ENCODE results near the gene PAPLN. TPM values are rescaled to one million over a fixed set of nuclear protein-coding genes. Genes with fewer than 3 reads are reported as not detected.

Gene PAPLN
- total and polyA plus RNA-seq, 4 donors = 0.68 to 2.8 (median 1.3) TPM

DNA sequence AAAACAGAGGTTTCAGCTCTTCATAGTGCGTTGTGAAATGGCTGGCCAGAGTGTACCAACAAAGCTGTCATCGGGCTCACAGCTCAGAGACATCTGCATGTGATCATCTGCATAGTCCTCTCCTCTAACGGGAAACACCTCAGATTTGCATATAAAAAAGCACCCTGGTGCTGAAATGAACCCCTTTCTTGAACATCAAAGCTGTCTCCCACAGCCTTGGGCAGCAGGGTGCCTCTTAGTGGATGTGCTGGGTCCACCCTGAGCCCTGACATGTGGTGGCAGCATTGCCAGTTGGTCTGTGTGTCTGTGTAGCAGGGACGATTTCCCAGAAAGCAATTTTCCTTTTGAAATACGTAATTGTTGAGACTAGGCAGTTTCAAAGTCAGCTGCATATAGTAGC lies 14.3 kb upstream of the PAPLN start:
- Histone ChIP-seq H3K9me3 (ENCODE audit: control insufficient read depth in 4 of 4, low read length in 3 of 4) (no peaks in the 10 kb centered on the region), H3K4me1 (ENCODE audit: control insufficient read depth in 4 of 4, insufficient read depth in 4 of 4, low read length in 3 of 4) (no peaks in the 10 kb centered on the region), H3K36me3 (ENCODE audit: control insufficient read depth in 4 of 4, insufficient read depth in 3 of 4, low read depth in 1 of 4, low read length in 3 of 4) (peaks cover 2 to 30% (median 21%) of the 10 kb centered on the region in 4 donors), H3K27ac (ENCODE audit: low read depth in 1 of 2, low read length in 2 of 2) (no peak overlapping the region), H3K4me3 (ENCODE audit: low read depth in 1 of 3, low read length in 3 of 3) (no peak overlapping the region), H3K27me3 (ENCODE audit: control insufficient read depth in 4 of 4, insufficient read depth in 4 of 4, low read length in 3 of 4) (no peaks in the 10 kb centered on the region), H3K9ac (ENCODE audit: low read depth in 1 of 2, low read length in 2 of 2) (no peak overlapping the region)
- WGBS = 82% methylated on average over 5 of the region's 5 CpGs
- DNase-seq (ENCODE audit: low spot score) = no peak
- no peak for TF ChIP-seq RAD21 (IDR thresholded peaks at IDR 0.05)
- TF ChIP-seq FOXA2 (IDR thresholded peaks at IDR 0.05) = no peak
- TF ChIP-seq, protein P1, sequence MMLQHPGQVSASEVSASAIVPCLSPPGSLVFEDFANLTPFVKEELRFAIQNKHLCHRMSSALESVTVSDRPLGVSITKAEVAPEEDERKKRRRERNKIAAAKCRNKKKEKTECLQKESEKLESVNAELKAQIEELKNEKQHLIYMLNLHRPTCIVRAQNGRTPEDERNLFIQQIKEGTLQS (IDR thresholded peaks at IDR 0.05) = no peak

DNA sequence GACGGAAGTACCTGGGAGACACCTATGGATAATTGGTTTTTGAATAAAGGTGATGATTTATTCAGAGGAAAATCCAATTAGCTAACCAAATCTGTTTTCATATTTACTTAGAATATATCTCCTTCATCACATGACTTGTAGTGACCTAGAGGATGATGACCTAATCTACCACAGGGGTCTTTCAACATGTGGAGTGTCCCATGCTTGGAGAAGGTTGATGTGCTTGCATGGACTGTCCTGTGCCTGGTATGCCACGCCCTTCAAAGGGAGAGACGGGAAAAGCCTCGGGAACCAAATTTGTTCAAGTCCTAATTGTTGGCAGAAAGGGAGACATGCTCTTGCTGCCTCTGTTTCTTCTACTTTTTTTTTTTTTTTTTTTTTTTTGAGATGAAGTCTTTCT lies 11.8 kb upstream of the PAPLN start:
- Histone ChIP-seq H3K9ac (ENCODE audit: low read depth in 1 of 2, low read length in 2 of 2) (no peak overlapping the region), H3K9me3 (ENCODE audit: control insufficient read depth in 4 of 4, low read length in 3 of 4) (no peaks in the 10 kb centered on the region), H3K4me3 (ENCODE audit: low read depth in 1 of 3, low read length in 3 of 3) (no peak overlapping the region), H3K36me3 (ENCODE audit: control insufficient read depth in 4 of 4, insufficient read depth in 3 of 4, low read depth in 1 of 4, low read length in 3 of 4) (peaks cover 0 to 12% (median 9%) of the 10 kb centered on the region in 4 donors), H3K4me1 (ENCODE audit: control insufficient read depth in 4 of 4, insufficient read depth in 4 of 4, low read length in 3 of 4) (no peaks in the 10 kb centered on the region), H3K27me3 (ENCODE audit: control insufficient read depth in 4 of 4, insufficient read depth in 4 of 4, low read length in 3 of 4) (no peaks in the 10 kb centered on the region), H3K27ac (ENCODE audit: low read depth in 1 of 2, low read length in 2 of 2) (no peak overlapping the region)
- TF ChIP-seq TAF1 (conservative IDR thresholded peaks at IDR 0.05) = no peak
- no peak for TF ChIP-seq SP1 (IDR thresholded peaks at IDR 0.05)
- TF ChIP-seq FOXA2 (IDR thresholded peaks at IDR 0.05) = no peak
- no peak for TF ChIP-seq RAD21 (IDR thresholded peaks at IDR 0.05)
- TF ChIP-seq, protein P2, sequence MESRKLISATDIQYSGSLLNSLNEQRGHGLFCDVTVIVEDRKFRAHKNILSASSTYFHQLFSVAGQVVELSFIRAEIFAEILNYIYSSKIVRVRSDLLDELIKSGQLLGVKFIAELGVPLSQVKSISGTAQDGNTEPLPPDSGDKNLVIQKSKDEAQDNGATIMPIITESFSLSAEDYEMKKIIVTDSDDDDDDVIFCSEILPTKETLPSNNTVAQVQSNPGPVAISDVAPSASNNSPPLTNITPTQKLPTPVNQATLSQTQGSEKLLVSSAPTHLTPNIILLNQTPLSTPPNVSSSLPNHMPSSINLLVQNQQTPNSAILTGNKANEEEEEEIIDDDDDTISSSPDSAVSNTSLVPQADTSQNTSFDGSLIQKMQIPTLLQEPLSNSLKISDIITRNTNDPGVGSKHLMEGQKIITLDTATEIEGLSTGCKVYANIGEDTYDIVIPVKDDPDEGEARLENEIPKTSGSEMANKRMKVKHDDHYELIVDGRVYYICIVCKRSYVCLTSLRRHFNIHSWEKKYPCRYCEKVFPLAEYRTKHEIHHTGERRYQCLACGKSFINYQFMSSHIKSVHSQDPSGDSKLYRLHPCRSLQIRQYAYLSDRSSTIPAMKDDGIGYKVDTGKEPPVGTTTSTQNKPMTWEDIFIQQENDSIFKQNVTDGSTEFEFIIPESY (IDR thresholded peaks at IDR 0.05) = no peak
- TF ChIP-seq HNF4G (IDR thresholded peaks at IDR 0.05) = no peak
- no peak for TF ChIP-seq NR2F2 (IDR thresholded peaks at IDR 0.05)
- no peak for TF ChIP-seq EGR1 (IDR thresholded peaks at IDR 0.05; ENCODE audit: low read depth in 2 of 2)
- TF ChIP-seq, protein P3, sequence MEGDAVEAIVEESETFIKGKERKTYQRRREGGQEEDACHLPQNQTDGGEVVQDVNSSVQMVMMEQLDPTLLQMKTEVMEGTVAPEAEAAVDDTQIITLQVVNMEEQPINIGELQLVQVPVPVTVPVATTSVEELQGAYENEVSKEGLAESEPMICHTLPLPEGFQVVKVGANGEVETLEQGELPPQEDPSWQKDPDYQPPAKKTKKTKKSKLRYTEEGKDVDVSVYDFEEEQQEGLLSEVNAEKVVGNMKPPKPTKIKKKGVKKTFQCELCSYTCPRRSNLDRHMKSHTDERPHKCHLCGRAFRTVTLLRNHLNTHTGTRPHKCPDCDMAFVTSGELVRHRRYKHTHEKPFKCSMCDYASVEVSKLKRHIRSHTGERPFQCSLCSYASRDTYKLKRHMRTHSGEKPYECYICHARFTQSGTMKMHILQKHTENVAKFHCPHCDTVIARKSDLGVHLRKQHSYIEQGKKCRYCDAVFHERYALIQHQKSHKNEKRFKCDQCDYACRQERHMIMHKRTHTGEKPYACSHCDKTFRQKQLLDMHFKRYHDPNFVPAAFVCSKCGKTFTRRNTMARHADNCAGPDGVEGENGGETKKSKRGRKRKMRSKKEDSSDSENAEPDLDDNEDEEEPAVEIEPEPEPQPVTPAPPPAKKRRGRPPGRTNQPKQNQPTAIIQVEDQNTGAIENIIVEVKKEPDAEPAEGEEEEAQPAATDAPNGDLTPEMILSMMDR (IDR thresholded peaks at IDR 0.05; ENCODE audit: low read depth, low read length, missing input control) = no peak
- DNase-seq (ENCODE audit: low spot score) = no peak
- 98% methylated on average over 4 of the region's 4 CpGs for WGBS

DNA sequence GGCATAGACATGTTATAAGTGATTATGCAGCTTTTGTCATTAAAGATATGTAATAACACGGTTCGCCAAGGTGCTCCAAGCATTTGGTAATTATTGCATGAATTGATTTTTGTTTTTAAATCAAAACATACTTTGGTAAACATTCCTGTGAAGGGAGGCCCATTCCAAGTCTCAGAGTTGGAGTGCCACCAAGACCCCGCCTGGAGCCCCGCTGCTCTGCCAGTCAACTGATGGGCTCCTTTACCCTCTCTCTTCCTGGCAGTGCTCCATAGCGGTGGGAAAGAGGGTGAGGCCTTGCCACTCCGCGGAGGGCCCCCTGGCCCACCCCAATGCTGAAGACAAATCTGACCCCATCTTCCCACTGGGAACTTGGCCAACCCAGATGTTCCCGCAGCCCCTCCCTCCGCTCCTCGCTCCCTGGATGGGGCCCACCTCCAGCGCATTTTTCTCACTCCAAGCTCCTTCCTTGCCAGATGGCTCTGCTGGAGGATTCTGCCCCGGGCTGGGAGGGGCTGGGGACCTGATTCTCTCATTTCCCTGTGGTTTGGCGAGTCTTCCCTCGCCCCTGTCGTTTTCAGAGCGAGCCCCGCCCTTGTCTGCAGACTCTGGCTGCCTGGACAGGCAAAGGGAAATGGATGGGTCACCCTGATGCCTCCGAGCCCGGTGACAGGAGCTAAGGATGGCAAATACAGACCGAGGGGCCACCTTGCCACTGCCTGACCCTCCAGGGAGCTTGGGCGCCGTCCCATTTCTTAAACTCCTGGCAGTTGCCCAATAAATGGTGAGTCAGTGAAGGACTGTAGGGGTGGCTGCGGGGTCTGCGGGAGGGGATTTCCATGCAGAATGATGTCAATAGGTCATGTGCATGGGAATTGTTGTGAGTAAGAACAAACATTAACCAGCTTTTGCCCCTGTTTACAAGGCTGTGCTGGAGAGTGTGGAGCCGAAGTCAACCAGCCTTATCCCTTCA lies 9.2 kb upstream of the PAPLN start:
- WGBS = 71% methylated on average over 25 of the region's 25 CpGs
- no peak for DNase-seq (ENCODE audit: low spot score)
- Histone ChIP-seq H3K27me3 (ENCODE audit: control insufficient read depth in 4 of 4, insufficient read depth in 4 of 4, low read length in 3 of 4) (no peaks in the 10 kb centered on the region), H3K4me1 (ENCODE audit: control insufficient read depth in 4 of 4, insufficient read depth in 4 of 4, low read length in 3 of 4) (no peaks in the 10 kb centered on the region), H3K9me3 (ENCODE audit: control insufficient read depth in 4 of 4, low read length in 3 of 4) (no peaks in the 10 kb centered on the region), H3K36me3 (ENCODE audit: control insufficient read depth in 4 of 4, insufficient read depth in 3 of 4, low read depth in 1 of 4, low read length in 3 of 4) (peaks cover 0 to 5% (median 4%) of the 10 kb centered on the region in 4 donors), H3K27ac (ENCODE audit: low read depth in 1 of 2, low read length in 2 of 2) (no peak overlapping the region), H3K9ac (ENCODE audit: low read depth in 1 of 2, low read length in 2 of 2) (no peak overlapping the region), H3K4me3 (ENCODE audit: low read depth in 1 of 3, low read length in 3 of 3) (no peak overlapping the region)
- TF ChIP-seq, protein P3 (IDR thresholded peaks at IDR 0.05; ENCODE audit: low read depth, low read length, missing input control) = no peak

All from liver (tissue), 9 donors.